Fibroblast of lung (primary cell): ENCODE results near the gene MAP4K5. TPM values are rescaled to one million over a fixed set of nuclear protein-coding genes. Genes with fewer than 3 reads are reported as not detected.

Experiments used
- DNase-seq, 2 donors: peaks; one replicate each; pipeline versions ENCODE4 v3.0.0 to v3.0.0-alpha.2; 2010; ENCODE audit warnings: low read depth in 2 of 2
- H2AFZ ChIP-seq: 2 replicates; pipeline ENCODE4 v1.5.1; 2012; ENCODE audit warnings: low read length, control low read depth, inconsistent platforms
- H3K27ac ChIP-seq: 2 replicates; pipeline ENCODE4 v1.5.1; 2011; ENCODE audit warnings: low read length, control low read depth; ENCODE audit not compliant: insufficient read depth
- H3K27me3 ChIP-seq: 2 replicates; pipeline ENCODE4 v1.5.1; 2011; ENCODE audit warnings: mild to moderate bottlenecking, low read length; ENCODE audit not compliant: control insufficient read depth, insufficient read depth
- H3K36me3 ChIP-seq: 2 replicates; pipeline ENCODE4 v1.5.1; 2011; ENCODE audit warnings: low read length; ENCODE audit not compliant: control insufficient read depth, insufficient read depth
- H3K4me1 ChIP-seq: 2 replicates; pipeline ENCODE4 v1.5.1; 2011; ENCODE audit warnings: low read length; ENCODE audit not compliant: control insufficient read depth, insufficient read depth; ENCODE audit errors: extremely low read depth
- H3K4me2 ChIP-seq: 2 replicates; pipeline ENCODE4 v1.5.1; 2011; ENCODE audit warnings: low read length, control low read depth; ENCODE audit not compliant: insufficient read depth; ENCODE audit errors: extremely low read depth
- H3K4me3 ChIP-seq, 4 experiments: fragments of 200-600 bp in 1 of 4; sonication (generic) in 1 of 4; replicated peaks in 1 of 4; 2 replicates each; pipeline ENCODE4 v1.5.1; 2011 to 2016; ENCODE audit warnings: low read length in 4 of 4, low read depth in 3 of 4, mild to moderate bottlenecking in 3 of 4, control low read depth in 2 of 4, inconsistent platforms in 1 of 4, mixed read lengths in 1 of 4; ENCODE audit not compliant: insufficient read depth in 1 of 4; ENCODE audit errors: control extremely low read depth in 1 of 4
- H3K79me2 ChIP-seq: 2 replicates; pipeline ENCODE4 v1.5.1; 2012; ENCODE audit warnings: mild to moderate bottlenecking, low read length, inconsistent platforms; ENCODE audit not compliant: control insufficient read depth, insufficient read depth
- H3K9ac ChIP-seq: 2 replicates; pipeline ENCODE4 v1.5.1; 2011; ENCODE audit warnings: mild to moderate bottlenecking, low read length, control low read depth; ENCODE audit not compliant: insufficient read depth
- H3K9me3 ChIP-seq: 2 replicates; pipeline ENCODE4 v1.5.1; 2012; ENCODE audit warnings: low read depth, low read length; ENCODE audit not compliant: control insufficient read depth, insufficient read depth
- H4K20me1 ChIP-seq: 2 replicates; pipeline ENCODE4 v1.5.1; 2011; ENCODE audit warnings: low read length; ENCODE audit not compliant: control insufficient read depth, insufficient read depth; ENCODE audit errors: extremely low read depth
- CTCF ChIP-seq, 2 donors: IDR thresholded peaks in 1 of 2; conservative IDR thresholded peaks in 1 of 2; 1 replicate in 1 of 2; 2 replicates in 1 of 2; pipeline ENCODE4 v1.5.1; 2011 to 2012; ENCODE audit warnings: low read length in 2 of 2, control low read depth in 1 of 2, inconsistent platforms in 1 of 2, low read depth in 1 of 2, mild to moderate bottlenecking in 1 of 2
- EZH2 ChIP-seq: IDR thresholded peaks from 2 replicates; pipeline ENCODE4 v1.5.1; 2012; ENCODE audit warnings: low read length, control low read depth, mild to moderate bottlenecking; ENCODE audit errors: missing control alignments
- polyA plus RNA-seq, 2 donors: library from polyadenylated mRNA; depleted of rRNA in 1 of 2; stranded (reverse) in 1 of 2; unstranded in 1 of 2; fragments of >200 nt; gene quantifications; 2 replicates each; pipeline ENCODE4 v1.2.1, GENCODE V29; 2011 to 2012; ENCODE audit warnings: missing spikeins in 1 of 2
- total RNA-seq: library from RNA; depleted of rRNA; stranded (reverse); fragments of >200 nt; gene quantifications from 2 replicates; pipeline ENCODE4 v1.2.1, GENCODE V29; 2014

MAP4K5 gene
- total and polyA plus RNA-seq, 2 donors (not counting 1 experiment from before 2014, with no cell fraction given), result 39.4 to 41.1 TPM

DNA sequence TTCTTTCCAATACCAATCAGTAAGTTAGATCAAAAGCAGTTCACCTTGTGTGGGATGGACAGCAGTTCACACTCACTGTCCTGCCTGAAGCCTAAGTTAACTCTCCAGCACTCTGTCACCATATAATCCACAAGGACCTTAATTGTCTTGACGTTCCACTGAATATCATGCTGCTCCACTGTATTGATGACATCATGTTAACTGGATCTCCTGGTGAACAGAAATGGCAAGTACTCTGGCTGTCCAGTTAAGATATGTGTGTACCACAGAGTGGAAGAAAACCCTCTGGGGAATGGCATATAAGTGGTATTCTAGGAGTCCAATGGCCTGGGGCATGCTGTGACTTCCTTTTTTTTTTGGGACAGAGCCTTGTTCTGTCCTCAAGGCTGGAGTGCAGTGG, 151.9 kb downstream of the MAP4K5 start:
- Histone ChIP-seq H4K20me1 (no peaks in the 10 kb centered on the region), H3K4me2 (no peak overlapping the region), H3K27ac (no peak overlapping the region), H3K27me3 (no peaks in the 10 kb centered on the region), H2AFZ (no peak overlapping the region), H3K9ac (no peak overlapping the region), H3K36me3 (no peaks in the 10 kb centered on the region), H3K4me1 (no peaks in the 10 kb centered on the region), H3K79me2 (no peaks in the 10 kb centered on the region), H3K9me3 (no peaks in the 10 kb centered on the region), H3K4me3 (no peak overlapping the region)
- no peak for DNase-seq
- TF ChIP-seq EZH2 (no peak), CTCF (conservative IDR thresholded peaks at IDR 0.05 in 1 of 2, IDR thresholded peaks at IDR 0.05 in 1 of 2; ENCODE audit: low read depth in 1 of 2, low read length in 2 of 2) (no peak)

GRCh38 chr14:50379563-50379962, 152.8 kb downstream of the MAP4K5 start:
- Histone ChIP-seq H3K4me2 (no peak overlapping the region), H3K27me3 (no peaks in the 10 kb centered on the region), H3K4me1 (no peaks in the 10 kb centered on the region), H2AFZ (no peak overlapping the region), H3K4me3 (no peak overlapping the region), H3K36me3 (no peaks in the 10 kb centered on the region), H3K9me3 (no peaks in the 10 kb centered on the region), H3K27ac (no peak overlapping the region), H4K20me1 (no peaks in the 10 kb centered on the region), H3K9ac (no peak overlapping the region), H3K79me2 (no peaks in the 10 kb centered on the region)
- no peak for DNase-seq
- TF ChIP-seq CTCF (conservative IDR thresholded peaks at IDR 0.05 in 1 of 2, IDR thresholded peaks at IDR 0.05 in 1 of 2; ENCODE audit: low read depth in 1 of 2, low read length in 2 of 2), result no peak
- TF ChIP-seq EZH2, result no peak

GRCh38 chr14:50377550-50378085, 154.8 kb downstream of the MAP4K5 start:
- no peak for DNase-seq
- no peaks in the 10 kb centered on the region for H3K9me3 ChIP-seq
- no peaks in the 10 kb centered on the region for H4K20me1 ChIP-seq
- no peak overlapping the region for H3K9ac ChIP-seq
- TF ChIP-seq CTCF (conservative IDR thresholded peaks at IDR 0.05 in 1 of 2, IDR thresholded peaks at IDR 0.05 in 1 of 2; ENCODE audit: low read depth in 1 of 2, low read length in 2 of 2) (no peak), EZH2 (no peak)
- no peak overlapping the region for H2AFZ ChIP-seq
- H3K79me2 ChIP-seq, result no peaks in the 10 kb centered on the region
- H3K4me1 ChIP-seq, result no peaks in the 10 kb centered on the region
- H3K4me3 ChIP-seq, result no peak overlapping the region
- no peaks in the 10 kb centered on the region for H3K27me3 ChIP-seq
- no peak overlapping the region for H3K4me2 ChIP-seq
- no peak overlapping the region for H3K27ac ChIP-seq
- no peaks in the 10 kb centered on the region for H3K36me3 ChIP-seq
